GM12875 (cell line): ENCODE data around the gene ZNF618.

Experiments used
- H3K4me3 ChIP-seq: one replicate; pipeline ENCODE4 v1.5.1; 2011; ENCODE audit warnings: low read depth, low read length, control low read depth
- TF ChIP-seq, protein P1 (sequence below): IDR thresholded peaks from 2 replicates; pipeline ENCODE4 v1.5.1; 2011; ENCODE audit warnings: low read depth, mild to moderate bottlenecking, control low read depth, inconsistent platforms, low read length, moderate library complexity, borderline replicate concordance; ENCODE audit not compliant: insufficient read depth

ZNF618 gene

GRCh38 chr9:113909421-113909820 lies 33.3 kb downstream of the ZNF618 start:
- H3K4me3 ChIP-seq = no peak overlapping the region
- TF ChIP-seq, protein P1, sequence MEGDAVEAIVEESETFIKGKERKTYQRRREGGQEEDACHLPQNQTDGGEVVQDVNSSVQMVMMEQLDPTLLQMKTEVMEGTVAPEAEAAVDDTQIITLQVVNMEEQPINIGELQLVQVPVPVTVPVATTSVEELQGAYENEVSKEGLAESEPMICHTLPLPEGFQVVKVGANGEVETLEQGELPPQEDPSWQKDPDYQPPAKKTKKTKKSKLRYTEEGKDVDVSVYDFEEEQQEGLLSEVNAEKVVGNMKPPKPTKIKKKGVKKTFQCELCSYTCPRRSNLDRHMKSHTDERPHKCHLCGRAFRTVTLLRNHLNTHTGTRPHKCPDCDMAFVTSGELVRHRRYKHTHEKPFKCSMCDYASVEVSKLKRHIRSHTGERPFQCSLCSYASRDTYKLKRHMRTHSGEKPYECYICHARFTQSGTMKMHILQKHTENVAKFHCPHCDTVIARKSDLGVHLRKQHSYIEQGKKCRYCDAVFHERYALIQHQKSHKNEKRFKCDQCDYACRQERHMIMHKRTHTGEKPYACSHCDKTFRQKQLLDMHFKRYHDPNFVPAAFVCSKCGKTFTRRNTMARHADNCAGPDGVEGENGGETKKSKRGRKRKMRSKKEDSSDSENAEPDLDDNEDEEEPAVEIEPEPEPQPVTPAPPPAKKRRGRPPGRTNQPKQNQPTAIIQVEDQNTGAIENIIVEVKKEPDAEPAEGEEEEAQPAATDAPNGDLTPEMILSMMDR = no peak

GRCh38 chr9:113910036-113910639 lies 34.0 kb downstream of the ZNF618 start:
- TF ChIP-seq, protein P1 = no peak
- no peak overlapping the region for H3K4me3 ChIP-seq

DNA sequence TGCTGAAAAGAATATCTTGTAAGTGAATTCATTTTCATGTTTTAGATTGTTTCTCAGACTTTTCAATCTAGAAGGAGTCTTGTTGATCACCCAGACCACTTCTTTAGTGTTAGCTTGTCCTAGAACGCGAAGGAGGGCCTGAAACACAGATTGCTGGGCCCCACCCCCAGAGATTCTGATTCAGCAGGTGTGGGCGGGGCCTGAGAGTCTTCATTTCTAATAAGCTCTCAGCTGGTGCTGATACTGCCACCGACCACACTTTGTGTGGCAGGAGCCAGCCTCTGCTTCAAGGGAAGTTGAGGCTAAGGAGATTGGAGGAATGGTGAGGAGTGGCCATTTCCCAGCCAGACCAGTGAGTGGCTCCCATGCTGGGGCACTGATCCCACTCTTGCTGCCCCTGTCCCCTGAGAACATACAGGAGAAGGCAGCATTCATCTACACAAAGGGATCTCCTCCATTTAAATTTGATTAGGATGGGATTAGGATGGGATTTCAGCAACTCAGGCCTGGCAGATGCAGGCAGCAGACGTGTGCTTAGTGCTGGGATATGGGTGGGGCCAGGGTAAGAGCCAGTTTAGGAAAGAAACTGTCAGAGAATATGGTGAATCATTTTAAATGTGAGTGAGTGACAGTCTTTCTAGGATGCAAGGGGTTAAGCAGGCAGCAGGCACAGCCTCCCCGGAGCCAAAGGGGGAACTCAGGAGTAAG lies 35.9 kb downstream of the ZNF618 start:
- H3K4me3 ChIP-seq = no peak overlapping the region
- TF ChIP-seq, protein P1 = no peak

GRCh38 chr9:113912816-113913215 lies 36.7 kb downstream of the ZNF618 start:
- no peak overlapping the region for H3K4me3 ChIP-seq
- TF ChIP-seq, protein P1 = no peak

GRCh38 chr9:113913426-113914195 lies 37.5 kb downstream of the ZNF618 start:
- no peak overlapping the region for H3K4me3 ChIP-seq
- TF ChIP-seq, protein P1 = no peak

GRCh38 chr9:113914517-113914916 lies 38.4 kb downstream of the ZNF618 start:
- H3K4me3 ChIP-seq = no peak overlapping the region

More at GRCh38 chr9:113914517-113914916, 38.4 kb downstream of the ZNF618 start:
- TF ChIP-seq, protein P1 = no peak
